Activated CD8-positive, alpha-beta memory T cell treated with anti-CD3 and anti-CD28 coated beads, Interleukin-2, amount 50 U/mL, for 4 hours (primary cell): ENCODE measurements around the gene ODAD3.

ENCODE experiments used
- DNase-seq: peaks from one replicate; pipeline ENCODE4 v3.0.0-alpha.2; 2020

ODAD3 gene

DNA sequence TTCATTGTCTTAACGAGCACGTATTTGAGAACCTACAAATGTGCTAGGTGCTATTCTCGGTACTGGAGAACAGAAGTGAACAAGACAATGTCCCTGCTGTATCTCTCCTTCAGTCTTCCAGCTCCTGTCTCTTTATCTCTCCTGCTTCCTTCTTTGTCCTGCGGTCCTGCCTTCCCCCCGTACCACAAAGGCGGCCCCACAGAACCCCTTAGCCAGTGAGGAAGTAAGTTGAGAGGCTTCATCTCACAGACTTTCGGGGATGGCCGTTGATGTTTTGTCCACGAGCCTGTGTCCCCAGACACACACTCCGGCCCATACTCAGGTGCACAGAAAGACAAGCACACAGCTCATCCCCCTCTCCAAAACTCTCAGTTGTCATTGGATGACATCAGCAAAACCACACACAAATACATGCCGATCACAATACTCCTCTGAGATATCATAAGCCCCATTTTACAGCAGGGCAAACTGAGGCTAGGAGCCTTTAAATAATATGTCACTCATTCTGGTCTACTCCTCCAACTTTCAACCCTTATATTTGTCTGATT, 61.0 kb downstream of the ODAD3 start:
- no peak for DNase-seq

DNA sequence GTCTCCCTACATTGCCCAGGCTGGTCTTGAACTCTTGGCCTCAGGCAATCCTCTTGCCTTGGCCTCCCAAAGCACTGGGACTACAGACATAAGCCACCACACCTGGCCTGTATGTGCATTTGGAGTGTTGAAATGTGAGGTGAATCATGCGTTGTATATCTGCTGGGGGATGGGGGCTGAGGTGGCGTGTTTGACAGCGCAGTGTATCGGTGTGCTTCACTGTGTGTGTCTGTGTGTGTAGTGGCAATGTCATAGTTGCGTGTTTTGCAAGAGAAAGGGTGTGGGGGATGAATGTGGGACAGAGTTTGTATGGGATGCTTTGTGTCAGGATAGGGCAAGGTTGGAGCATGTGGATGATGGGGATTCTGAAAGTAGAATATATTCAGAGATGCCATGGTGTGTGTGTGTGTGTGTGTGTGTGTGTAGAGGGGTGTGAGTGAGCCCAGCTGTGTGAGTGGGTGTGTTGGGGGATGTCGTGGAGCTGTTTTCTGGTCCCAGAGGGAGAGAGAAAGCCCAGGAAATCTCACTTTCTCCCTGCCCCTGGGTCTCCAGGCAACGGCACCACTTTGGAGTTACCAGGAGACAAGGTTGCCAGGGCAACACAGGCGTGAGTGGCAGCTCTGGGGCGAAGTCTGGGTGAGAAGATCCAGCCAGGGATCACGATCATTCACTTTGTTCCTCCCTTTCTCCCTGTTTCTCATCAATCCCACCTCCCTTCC, 61.6 kb downstream of the ODAD3 start:
- no peak for DNase-seq

DNA sequence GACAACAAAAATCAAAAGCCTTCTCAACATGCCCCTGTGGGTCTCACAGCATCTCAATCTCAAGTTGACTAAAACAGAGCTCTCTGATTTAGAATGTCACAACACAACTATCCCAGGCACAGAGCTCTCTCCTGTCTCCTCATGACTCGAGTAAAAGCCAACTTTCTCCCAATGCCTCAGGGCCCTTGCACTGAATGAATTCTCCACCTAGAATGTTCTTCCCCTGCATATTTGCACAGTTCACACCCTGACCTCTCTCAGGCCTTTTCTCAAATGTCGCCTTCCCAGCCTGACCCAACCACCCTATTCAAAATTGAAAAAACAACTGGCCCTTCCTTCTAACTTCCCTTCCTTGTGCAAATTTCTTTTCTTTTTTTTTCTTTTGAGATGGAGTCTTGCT, 64.2 kb downstream of the ODAD3 start:
- DNase-seq, result no peak
